ENCODE results near the gene CDC27. TPM values are rescaled to one million over a fixed set of nuclear protein-coding genes. Genes with fewer than 3 reads are reported as not detected.
"Not testable (repeated sequence)": the region's sequence is repeated elsewhere in the genome, so short reads cannot be mapped to it uniquely, and the experiment has no call there.

CDC27 gene
- total and polyA plus RNA-seq, 2 donors (not counting 1 experiment from before 2014, with no cell fraction given), result 106 to 137 TPM

DNA sequence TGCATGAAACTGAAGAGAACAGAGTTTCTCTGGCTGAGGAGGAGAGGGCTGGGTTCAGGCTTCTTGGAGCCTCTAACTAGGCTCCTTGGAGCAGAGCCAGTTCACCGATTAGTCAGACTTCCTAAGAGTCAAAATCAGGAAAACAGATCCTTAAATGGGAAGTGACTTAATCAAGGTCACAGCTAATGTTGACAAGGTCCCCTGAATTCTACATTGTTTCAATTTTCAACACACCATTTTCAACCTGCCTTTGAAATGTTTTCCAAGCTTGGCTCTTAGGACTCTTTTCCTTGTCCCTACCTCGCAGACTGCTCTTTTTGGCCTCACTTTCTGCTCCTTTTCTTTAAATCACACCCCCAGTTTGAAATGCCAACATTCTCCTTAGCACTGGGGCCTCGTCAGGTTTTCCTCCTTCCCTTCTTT lies 36.4 kb upstream of the CDC27 start:
- H3K79me2 ChIP-seq (ENCODE audit: control insufficient read depth, insufficient read depth, low read length), result no peaks in the 10 kb centered on the region
- DNase-seq (ENCODE audit: low read depth in 2 of 2), result peak; percentile 89 to 97
- H3K4me2 ChIP-seq (ENCODE audit: extremely low read depth, insufficient read depth, low read length), result peak overlapping the region; percentile 33
- H3K27ac ChIP-seq (ENCODE audit: insufficient read depth, low read length), result peak overlapping the region; percentile 32
- H3K27me3 ChIP-seq (ENCODE audit: control insufficient read depth, insufficient read depth, low read length), result peaks cover 2% of the 10 kb centered on the region
- no peaks in the 10 kb centered on the region for H4K20me1 ChIP-seq (ENCODE audit: control insufficient read depth, extremely low read depth, insufficient read depth, low read length)
- no peaks in the 10 kb centered on the region for H3K36me3 ChIP-seq (ENCODE audit: control insufficient read depth, insufficient read depth, low read length)
- no peak overlapping the region for H3K4me3 ChIP-seq (replicated peaks in 1 of 4; ENCODE audit: control extremely low read depth in 1 of 4, insufficient read depth in 1 of 4, low read depth in 3 of 4, low read length in 4 of 4)
- no peaks in the 10 kb centered on the region for H3K9me3 ChIP-seq (ENCODE audit: control insufficient read depth, insufficient read depth, low read depth, low read length)
- H2AFZ ChIP-seq (ENCODE audit: low read length), result no peak overlapping the region
- no peak overlapping the region for H3K9ac ChIP-seq (ENCODE audit: insufficient read depth, low read length)
- peaks cover 9% of the 10 kb centered on the region for H3K4me1 ChIP-seq (ENCODE audit: control insufficient read depth, extremely low read depth, insufficient read depth, low read length)
- no peak for TF ChIP-seq CTCF (conservative IDR thresholded peaks at IDR 0.05 in 1 of 2, IDR thresholded peaks at IDR 0.05 in 1 of 2; ENCODE audit: low read depth in 1 of 2, low read length in 2 of 2)
- TF ChIP-seq EZH2 (IDR thresholded peaks at IDR 0.05; ENCODE audit: low read length, missing control alignments), result no peak

DNA sequence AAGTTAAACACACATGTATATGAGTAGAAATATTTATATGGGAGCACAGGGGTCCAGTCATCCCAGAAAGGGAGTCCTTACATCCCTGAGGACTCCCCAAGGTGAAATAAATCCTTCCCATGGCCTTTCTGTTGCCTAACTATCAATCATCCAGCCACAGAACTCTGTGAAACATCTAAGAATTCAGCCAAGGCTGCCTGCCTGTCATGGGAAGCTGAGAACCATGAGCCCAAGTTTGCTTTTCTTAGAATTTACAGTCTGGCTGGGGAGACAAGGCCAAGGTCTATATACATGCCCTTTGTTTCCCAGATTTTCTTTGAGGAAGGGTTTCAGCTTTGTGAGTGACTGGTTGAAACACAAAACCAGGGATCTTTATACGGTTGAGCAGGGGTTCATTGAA lies 35.9 kb upstream of the CDC27 start:
- peak overlapping the region; percentile 32 for H3K27ac ChIP-seq (ENCODE audit: insufficient read depth, low read length)
- H3K4me2 ChIP-seq (ENCODE audit: extremely low read depth, insufficient read depth, low read length), result no peak overlapping the region
- TF ChIP-seq CTCF (conservative IDR thresholded peaks at IDR 0.05 in 1 of 2, IDR thresholded peaks at IDR 0.05 in 1 of 2; ENCODE audit: low read depth in 1 of 2, low read length in 2 of 2) (no peak), EZH2 (IDR thresholded peaks at IDR 0.05; ENCODE audit: low read length, missing control alignments) (no peak)
- H3K4me3 ChIP-seq (replicated peaks in 1 of 4; ENCODE audit: control extremely low read depth in 1 of 4, insufficient read depth in 1 of 4, low read depth in 3 of 4, low read length in 4 of 4), result no peak overlapping the region
- no peaks in the 10 kb centered on the region for H4K20me1 ChIP-seq (ENCODE audit: control insufficient read depth, extremely low read depth, insufficient read depth, low read length)
- H3K36me3 ChIP-seq (ENCODE audit: control insufficient read depth, insufficient read depth, low read length), result no peaks in the 10 kb centered on the region
- no peaks in the 10 kb centered on the region for H3K9me3 ChIP-seq (ENCODE audit: control insufficient read depth, insufficient read depth, low read depth, low read length)
- H3K4me1 ChIP-seq (ENCODE audit: control insufficient read depth, extremely low read depth, insufficient read depth, low read length), result peaks cover 9% of the 10 kb centered on the region
- DNase-seq (ENCODE audit: low read depth in 2 of 2), result peak in 1 of 2 donors; percentile 41
- no peaks in the 10 kb centered on the region for H3K79me2 ChIP-seq (ENCODE audit: control insufficient read depth, insufficient read depth, low read length)
- H3K27me3 ChIP-seq (ENCODE audit: control insufficient read depth, insufficient read depth, low read length), result peaks cover 2% of the 10 kb centered on the region
- no peak overlapping the region for H2AFZ ChIP-seq (ENCODE audit: low read length)
- H3K9ac ChIP-seq (ENCODE audit: insufficient read depth, low read length), result no peak overlapping the region

DNA sequence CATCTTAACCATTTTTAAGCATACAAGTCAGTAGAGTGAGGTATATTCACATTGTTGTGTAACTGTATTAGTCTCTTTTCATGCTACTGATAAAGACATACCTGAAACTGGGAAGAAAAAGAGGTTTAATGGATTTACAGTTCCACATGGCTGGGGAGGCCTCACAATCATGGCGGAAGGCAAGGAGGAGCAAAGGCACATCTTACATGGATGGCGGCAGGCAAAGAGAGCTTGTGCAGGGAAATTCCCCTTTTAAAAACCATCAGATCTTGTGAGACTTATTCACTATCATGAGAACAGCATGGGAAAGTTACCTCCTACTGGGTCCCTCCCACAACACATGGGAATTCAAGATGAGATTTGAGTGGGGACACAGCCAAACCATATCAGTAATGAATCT lies 35.0 kb upstream of the CDC27 start:
- H3K9me3 ChIP-seq (ENCODE audit: control insufficient read depth, insufficient read depth, low read depth, low read length); H3K36me3 ChIP-seq (ENCODE audit: control insufficient read depth, insufficient read depth, low read length); H2AFZ ChIP-seq (ENCODE audit: low read length); H4K20me1 ChIP-seq (ENCODE audit: control insufficient read depth, extremely low read depth, insufficient read depth, low read length); H3K4me2 ChIP-seq (ENCODE audit: extremely low read depth, insufficient read depth, low read length); H3K79me2 ChIP-seq (ENCODE audit: control insufficient read depth, insufficient read depth, low read length); H3K27ac ChIP-seq (ENCODE audit: insufficient read depth, low read length); H3K4me1 ChIP-seq (ENCODE audit: control insufficient read depth, extremely low read depth, insufficient read depth, low read length); H3K9ac ChIP-seq (ENCODE audit: insufficient read depth, low read length); H3K4me3 ChIP-seq (replicated peaks in 1 of 4; ENCODE audit: control extremely low read depth in 1 of 4, insufficient read depth in 1 of 4, low read depth in 3 of 4, low read length in 4 of 4); H3K27me3 ChIP-seq (ENCODE audit: control insufficient read depth, insufficient read depth, low read length); DNase-seq (ENCODE audit: low read depth in 2 of 2): not testable (repeated sequence)
